ENCODE data around the gene ADNP2.
A peak's percentile ranks its signal among the peaks of the same experiment; 100 is the strongest.

Gene ADNP2

GRCh38 chr18:80106482-80107051 is 2.5 kb upstream of the ADNP2 start:
- no peak for DNase-seq

- no peak for DNase-seq
These were observed 1.6 kb upstream of the ADNP2 start for GRCh38 chr18:80107426-80107825.

GRCh38 chr18:80108121-80108536 is 933 bp upstream of the ADNP2 start:
- no peak for DNase-seq

GRCh38 chr18:80109676-80110078 is 615 bp downstream of the ADNP2 start:
- peak; percentile 48 for DNase-seq

GRCh38 chr18:80112624-80113248 is 3.7 kb downstream of the ADNP2 start:
- no peak for DNase-seq

- DNase-seq = no peak
These were observed 6.0 kb downstream of the ADNP2 start for GRCh38 chr18:80115035-80115434.

- DNase-seq = no peak
These were observed 10.0 kb downstream of the ADNP2 start for GRCh38 chr18:80119111-80119510.

- no peak for DNase-seq
These were observed 11.9 kb downstream of the ADNP2 start for GRCh38 chr18:80120932-80121331.

- no peak for DNase-seq
These were observed 15.1 kb downstream of the ADNP2 start for GRCh38 chr18:80124131-80124530.

GRCh38 chr18:80126797-80127196 is 17.7 kb downstream of the ADNP2 start:
- no peak for DNase-seq

GRCh38 chr18:80127635-80128034 is 18.6 kb downstream of the ADNP2 start:
- no peak for DNase-seq

- no peak for DNase-seq
These were observed 20.8 kb downstream of the ADNP2 start for GRCh38 chr18:80129672-80130367.

- DNase-seq = no peak
These were observed 21.5 kb downstream of the ADNP2 start for GRCh38 chr18:80130555-80130954.

GRCh38 chr18:80132180-80132812 is 23.2 kb downstream of the ADNP2 start:
- DNase-seq = no peak

- DNase-seq = no peak
These were observed 24.1 kb downstream of the ADNP2 start for GRCh38 chr18:80133124-80133523.

GRCh38 chr18:80135136-80135535 is 26.1 kb downstream of the ADNP2 start:
- DNase-seq = no peak

GRCh38 chr18:80136679-80137078 is 27.6 kb downstream of the ADNP2 start:
- DNase-seq = no peak

- no peak for DNase-seq
These were observed 28.1 kb downstream of the ADNP2 start for GRCh38 chr18:80137137-80137536.

- no peak for DNase-seq
These were observed 28.9 kb downstream of the ADNP2 start for GRCh38 chr18:80137976-80138375.

- DNase-seq = no peak
These were observed 31.5 kb downstream of the ADNP2 start for GRCh38 chr18:80140455-80140985.

GRCh38 chr18:80143881-80144280 is 34.8 kb downstream of the ADNP2 start:
- no peak for DNase-seq

GRCh38 chr18:80145196-80145804 is 36.2 kb downstream of the ADNP2 start:
- DNase-seq = no peak

GRCh38 chr18:80147037-80147417 is 38.0 kb downstream of the ADNP2 start:
- no peak for DNase-seq

Measured in NCI-H1105 (cell line).